ENCODE measurements around the gene AQP5.

DNA sequence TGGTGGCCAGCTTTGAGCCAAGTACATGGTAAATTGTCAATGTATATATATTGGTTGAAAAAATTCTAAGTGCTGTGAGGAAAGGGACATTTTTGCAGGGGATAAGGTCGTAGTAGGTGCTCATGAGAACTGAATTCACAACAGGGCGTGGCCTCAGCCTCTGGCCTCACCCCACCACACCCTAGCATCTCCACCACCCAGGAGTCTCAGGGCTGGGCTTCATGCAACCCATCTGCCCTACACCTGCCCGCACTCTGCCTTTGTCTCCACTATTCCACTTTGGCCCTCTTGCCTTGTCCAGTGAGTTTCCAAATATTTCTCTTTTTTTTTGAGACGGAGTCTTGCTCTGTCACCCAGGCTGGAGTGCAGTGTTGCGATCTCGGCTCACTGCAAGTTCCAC lies 33.2 kb upstream of the AQP5 start:
- TF ChIP-seq KDM1A (IDR thresholded peaks at IDR 0.05; ENCODE audit: borderline replicate concordance, low read length) (no peak), NRF1 (IDR thresholded peaks at IDR 0.05; ENCODE audit: low read depth, low read length) (no peak), POLR2A (IDR thresholded peaks at IDR 0.05; ENCODE audit: control extremely low read depth in 1 of 2, low read depth in 2 of 2, low read length in 2 of 2) (no peak), EZH2 (IDR thresholded peaks at IDR 0.05; ENCODE audit: low read depth, low read length, severe bottlenecking) (no peak), ASH2L (IDR thresholded peaks at IDR 0.05; ENCODE audit: low read length) (no peak)

Data from H1 (cell line).